C4-2B (cell line): Measurements from ENCODE around the gene MGMT.

Experiments
- H3K27ac ChIP-seq: fragments of 450-650 bp; 2 replicates; pipeline ENCODE4 v1.5.1; 2017
- ZFX ChIP-seq: fragments of 450-650 bp; IDR thresholded peaks from 2 replicates; pipeline ENCODE4 v1.6.1; 2017
- TF ChIP-seq, protein P1 (sequence below): fragments of 450-650 bp; conservative IDR thresholded peaks from 2 replicates; pipeline ENCODE4 v1.5.1; 2017; ENCODE audit warnings: mild to moderate bottlenecking

Gene MGMT

DNA sequence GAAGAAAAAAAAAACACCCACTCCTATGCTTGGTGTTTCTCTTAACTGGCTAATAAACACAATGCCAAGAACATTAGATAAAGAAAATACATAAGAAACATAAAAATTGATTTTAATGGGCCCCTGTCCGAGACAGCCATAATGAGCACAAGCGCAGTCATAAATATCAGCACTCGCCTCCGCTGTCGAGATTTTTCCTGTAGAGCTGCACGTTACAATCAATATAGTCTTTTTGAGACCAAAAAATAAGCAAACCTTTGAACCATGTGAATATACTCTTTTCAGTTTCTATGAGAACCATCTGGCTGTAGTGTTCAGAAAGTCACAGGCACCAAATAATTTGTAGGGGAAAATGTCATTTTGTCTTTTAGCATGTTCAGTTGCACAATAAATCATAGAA, 70.1 kb downstream of the MGMT start:
- TF ChIP-seq, protein P1, sequence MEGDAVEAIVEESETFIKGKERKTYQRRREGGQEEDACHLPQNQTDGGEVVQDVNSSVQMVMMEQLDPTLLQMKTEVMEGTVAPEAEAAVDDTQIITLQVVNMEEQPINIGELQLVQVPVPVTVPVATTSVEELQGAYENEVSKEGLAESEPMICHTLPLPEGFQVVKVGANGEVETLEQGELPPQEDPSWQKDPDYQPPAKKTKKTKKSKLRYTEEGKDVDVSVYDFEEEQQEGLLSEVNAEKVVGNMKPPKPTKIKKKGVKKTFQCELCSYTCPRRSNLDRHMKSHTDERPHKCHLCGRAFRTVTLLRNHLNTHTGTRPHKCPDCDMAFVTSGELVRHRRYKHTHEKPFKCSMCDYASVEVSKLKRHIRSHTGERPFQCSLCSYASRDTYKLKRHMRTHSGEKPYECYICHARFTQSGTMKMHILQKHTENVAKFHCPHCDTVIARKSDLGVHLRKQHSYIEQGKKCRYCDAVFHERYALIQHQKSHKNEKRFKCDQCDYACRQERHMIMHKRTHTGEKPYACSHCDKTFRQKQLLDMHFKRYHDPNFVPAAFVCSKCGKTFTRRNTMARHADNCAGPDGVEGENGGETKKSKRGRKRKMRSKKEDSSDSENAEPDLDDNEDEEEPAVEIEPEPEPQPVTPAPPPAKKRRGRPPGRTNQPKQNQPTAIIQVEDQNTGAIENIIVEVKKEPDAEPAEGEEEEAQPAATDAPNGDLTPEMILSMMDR, result no peak
- no peak overlapping the region for H3K27ac ChIP-seq

DNA sequence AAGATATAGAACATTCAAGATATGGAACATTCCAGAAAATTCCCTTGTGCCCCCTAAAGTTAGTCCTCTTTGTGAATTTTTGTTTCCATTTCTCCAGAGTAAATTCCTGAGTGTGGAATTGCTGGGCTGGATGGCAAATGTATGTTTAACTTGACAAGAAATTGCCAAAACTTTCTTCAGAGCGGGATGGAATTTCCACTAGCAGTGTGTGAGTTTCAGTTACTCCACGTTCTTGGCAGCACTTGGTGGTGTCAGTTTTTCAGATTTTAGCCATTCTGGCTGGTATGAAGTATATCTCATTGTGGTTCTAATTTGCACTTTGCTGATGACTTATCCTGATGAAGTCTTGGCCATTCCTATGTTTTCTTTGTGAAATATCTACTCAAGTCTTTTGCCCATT, 71.2 kb downstream of the MGMT start:
- TF ChIP-seq, protein P1, result no peak
- no peak for TF ChIP-seq ZFX
- H3K27ac ChIP-seq, result no peak overlapping the region

DNA sequence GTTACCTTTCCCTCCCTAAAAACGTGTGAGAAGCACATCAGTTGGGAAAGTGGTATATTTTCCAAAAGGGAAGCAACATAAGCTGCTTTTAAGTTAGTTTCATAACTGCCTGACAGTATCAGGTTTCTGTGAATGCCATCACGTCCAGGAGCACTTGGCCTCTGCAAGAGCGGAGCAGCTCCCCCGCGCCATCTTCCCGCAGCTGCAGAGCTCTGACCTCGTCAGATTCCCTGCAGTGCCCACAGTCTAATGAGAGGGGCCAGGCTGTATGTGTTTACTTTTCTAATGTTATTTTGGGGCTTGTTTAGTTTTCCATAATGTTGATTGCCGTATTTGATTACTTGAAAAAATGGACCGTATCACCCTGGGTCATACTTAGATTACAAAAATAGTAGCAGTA, 74.2 kb downstream of the MGMT start:
- no peak overlapping the region for H3K27ac ChIP-seq
- TF ChIP-seq, protein P1, result no peak
- TF ChIP-seq ZFX, result no peak

DNA sequence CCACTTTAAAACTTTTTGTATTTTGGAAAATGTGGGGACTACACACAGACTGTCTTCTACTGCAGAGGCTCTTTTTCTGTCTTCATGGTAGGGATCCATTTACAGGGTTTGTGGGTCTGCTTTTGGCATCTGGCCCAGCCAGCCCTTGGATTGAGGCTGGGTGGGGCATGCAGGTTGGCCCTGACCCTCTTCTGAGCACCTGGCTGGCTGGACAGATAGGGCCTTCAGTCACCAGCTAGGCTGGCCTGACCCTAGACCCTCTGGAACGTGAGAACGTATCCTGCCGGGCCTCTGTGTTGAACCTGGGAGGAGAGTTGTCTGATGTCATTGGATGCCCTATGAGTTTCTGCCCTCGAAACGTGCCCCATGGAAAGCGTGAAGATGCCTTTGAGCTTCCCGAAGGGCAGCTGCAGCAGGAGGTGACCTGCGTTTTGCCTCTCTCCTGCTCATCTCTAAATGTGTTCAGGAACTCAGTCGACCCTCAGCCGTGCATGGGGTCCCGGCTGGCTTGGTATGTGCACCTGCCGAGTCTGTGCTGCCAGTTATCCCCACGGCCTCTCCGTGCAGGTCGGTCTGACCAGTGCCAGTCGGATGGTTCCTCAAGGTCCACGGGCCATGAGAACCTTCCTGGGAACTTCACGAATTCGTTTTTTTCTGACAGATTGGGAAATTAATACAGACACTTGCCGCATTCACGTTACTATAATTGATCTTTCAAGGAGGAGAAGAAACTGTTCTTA, 74.9 kb downstream of the MGMT start:
- no peak for TF ChIP-seq ZFX
- TF ChIP-seq, protein P1, result no peak
- H3K27ac ChIP-seq, result no peak overlapping the region

DNA sequence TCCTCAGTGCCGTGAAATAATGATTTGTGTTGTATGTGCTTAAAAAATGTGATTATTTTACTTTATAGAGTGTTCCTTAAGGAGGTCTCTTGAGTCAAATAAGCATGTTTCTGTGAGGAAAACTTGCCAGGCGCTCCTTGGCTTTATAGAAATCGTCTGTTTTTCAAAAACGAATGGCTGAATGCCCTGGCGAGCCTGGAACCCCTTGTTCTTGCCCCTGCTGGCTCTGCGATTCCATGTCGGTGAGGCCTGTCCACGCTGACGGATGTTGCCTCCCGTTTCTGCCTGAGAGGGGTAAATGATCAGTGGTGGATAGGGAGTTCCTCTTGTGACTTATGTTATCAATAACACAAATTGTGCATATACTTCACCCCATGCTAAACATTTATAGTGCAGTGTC, 75.5 kb downstream of the MGMT start:
- H3K27ac ChIP-seq, result peak overlapping the region; percentile 79
- TF ChIP-seq ZFX, result no peak
- TF ChIP-seq, protein P1, result no peak

DNA sequence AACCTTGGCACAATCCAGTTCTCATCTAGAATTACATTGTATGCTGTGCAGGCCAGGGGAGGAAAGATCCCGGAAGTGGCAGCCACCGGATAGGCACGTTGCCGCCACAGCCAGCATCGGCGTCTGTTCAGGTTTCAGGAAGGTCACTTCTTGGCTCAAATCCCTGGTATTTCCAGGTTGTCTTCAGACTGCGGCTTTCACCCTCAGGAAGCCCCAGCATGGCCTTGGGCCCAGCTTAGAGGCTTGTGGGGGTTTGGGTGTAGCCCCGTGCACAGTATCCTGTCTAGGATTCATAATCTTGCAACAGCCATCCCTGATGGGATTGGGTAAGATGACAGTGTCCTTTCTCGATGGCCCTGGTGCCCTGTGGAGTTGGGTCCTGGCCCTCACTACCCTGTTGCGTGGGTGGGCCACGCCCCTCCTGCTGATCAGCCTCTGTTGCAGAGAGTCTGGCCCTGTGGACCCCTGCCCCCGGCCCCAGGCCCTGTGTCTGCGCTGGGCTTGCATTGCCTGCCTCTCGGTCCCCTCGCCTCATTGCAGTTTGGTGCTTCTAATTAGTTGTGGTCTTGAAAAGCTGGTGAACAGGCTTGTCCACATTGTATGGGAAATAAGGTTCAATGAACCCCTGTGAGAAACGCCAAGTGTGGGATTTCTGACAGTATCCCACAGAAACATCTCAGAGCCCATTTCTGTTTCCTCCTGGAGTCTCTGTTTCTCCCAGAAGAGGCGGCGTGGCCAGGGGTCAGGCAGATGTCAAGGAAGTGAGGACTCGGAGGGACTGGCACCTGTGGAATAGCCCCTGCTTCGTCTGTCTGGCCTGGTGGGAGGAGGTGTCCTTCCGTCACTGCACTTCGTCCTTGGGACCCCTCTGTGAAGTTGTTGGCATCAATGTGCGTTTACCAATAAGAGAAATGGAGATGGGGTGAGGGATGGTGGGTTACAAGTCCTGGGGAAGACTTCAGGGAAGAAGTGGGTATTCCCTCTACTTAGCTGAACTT, 77.5 kb downstream of the MGMT start:
- TF ChIP-seq, protein P1, result no peak
- TF ChIP-seq ZFX, result no peak
- H3K27ac ChIP-seq, result peak overlapping the region; percentile 79

DNA sequence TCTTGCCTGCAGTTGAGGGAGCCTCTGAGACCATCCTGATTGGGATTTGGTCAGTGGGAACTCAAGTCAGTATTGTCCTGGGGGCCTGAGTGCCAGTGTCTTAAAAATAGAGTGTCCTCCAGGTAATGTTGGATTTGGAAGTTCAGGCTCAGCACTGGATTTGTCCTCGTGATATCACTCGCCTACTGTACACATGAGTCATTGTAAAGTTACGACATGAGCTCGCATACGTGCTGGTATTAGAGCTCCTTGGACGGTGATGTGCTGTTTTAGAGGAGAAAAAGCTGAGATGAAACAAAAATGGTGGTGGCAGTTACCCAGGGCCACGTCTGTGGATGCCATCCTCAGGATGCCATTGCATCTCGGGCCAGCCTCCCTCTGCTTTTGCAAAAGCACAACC, 78.2 kb downstream of the MGMT start:
- H3K27ac ChIP-seq, result peak overlapping the region; percentile 79
- TF ChIP-seq, protein P1, result no peak
- TF ChIP-seq ZFX, result no peak
